ENCODE measurements around the gene CD300C.
A peak's percentile ranks its signal among the peaks of the same experiment; 100 is the strongest.
"Not testable (repeated sequence)": the region's sequence is repeated elsewhere in the genome, so short reads cannot be mapped to it uniquely, and the experiment has no call there.

CD300C gene

GRCh38 chr17:74513987-74514631 is 31.8 kb downstream of the CD300C start:
- peak; percentile 52 for DNase-seq (ENCODE audit: low spot score)

- DNase-seq (ENCODE audit: low spot score) = no peak
Measured at GRCh38 chr17:74512624-74513091, 33.3 kb downstream of the CD300C start.

GRCh38 chr17:74512036-74512435 is 33.9 kb downstream of the CD300C start:
- no peak for DNase-seq (ENCODE audit: low spot score)

- no peak for DNase-seq (ENCODE audit: low spot score)
Measured at GRCh38 chr17:74508156-74508555, 37.8 kb downstream of the CD300C start.

- DNase-seq (ENCODE audit: low spot score) = not testable (repeated sequence)
Measured at GRCh38 chr17:74503949-74504348, 42.0 kb downstream of the CD300C start.

- no peak for DNase-seq (ENCODE audit: low spot score)
Measured at GRCh38 chr17:74502861-74503260, 43.1 kb downstream of the CD300C start.

- DNase-seq (ENCODE audit: low spot score) = no peak
Measured at GRCh38 chr17:74499992-74500391, 45.9 kb downstream of the CD300C start.

GRCh38 chr17:74497471-74497870 is 48.4 kb downstream of the CD300C start:
- DNase-seq (ENCODE audit: low spot score) = no peak

GRCh38 chr17:74493331-74493833 is 52.5 kb downstream of the CD300C start:
- peak; percentile 50 for DNase-seq (ENCODE audit: low spot score)

- DNase-seq (ENCODE audit: low spot score) = no peak
Measured at GRCh38 chr17:74491626-74492025, 54.3 kb downstream of the CD300C start.
